ENCODE results near the gene XCL2. TPM values are rescaled to one million over a fixed set of nuclear protein-coding genes. Genes with fewer than 3 reads are reported as not detected.
A peak's percentile ranks its signal among the peaks of the same experiment; 100 is the strongest.

The XCL2 gene
- total and polyA plus RNA-seq, 2 of the 8 experiments (the other 6 are each of a cell fraction or from before 2014, with no cell fraction given), result not detected

DNA sequence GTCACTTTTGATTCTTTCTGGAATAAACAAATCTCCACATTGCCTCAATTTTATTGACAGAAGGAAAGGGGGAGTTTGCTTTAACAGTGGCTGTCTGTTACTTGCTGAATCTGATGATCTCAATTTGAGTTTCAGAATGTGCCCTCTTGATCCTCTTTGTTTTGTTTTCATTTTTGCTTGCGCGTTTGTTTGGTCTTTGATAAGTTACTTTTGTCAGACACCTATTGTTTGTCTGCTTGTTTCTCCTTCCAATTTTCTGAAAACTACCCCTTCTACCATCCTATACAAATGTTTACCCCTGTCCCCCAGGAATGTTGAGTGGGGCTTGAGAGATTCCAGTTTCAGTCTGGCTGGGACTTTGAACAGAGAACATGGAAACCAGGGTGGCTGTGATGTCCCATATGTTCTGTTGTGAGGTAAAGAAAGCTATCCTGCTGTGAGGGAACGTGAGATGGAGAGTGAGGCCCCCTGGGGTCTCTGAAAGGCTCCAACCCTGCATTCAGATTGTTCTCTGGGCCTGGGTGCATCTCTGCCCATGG lies 11.8 kb upstream of the XCL2 start:
- Histone ChIP-seq H2AK5ac (ENCODE audit: low read depth, low read length) (no peak overlapping the region), H3K27ac (ENCODE audit: low read depth, low read length) (no peak overlapping the region), H3K9me3 (ENCODE audit: insufficient read depth in 2 of 2, low read depth in 1 of 2, low read length in 1 of 2) (no peaks in the 10 kb centered on the region), H3K4me3 (ENCODE audit: extremely low read depth in 1 of 4, insufficient read depth in 2 of 4, low read depth in 3 of 4, low read length in 4 of 4) (no peak overlapping the region), H3K56ac (replicated peaks; ENCODE audit: insufficient read length, low read depth, low read length) (no peak overlapping the region), H3K4ac (replicated peaks; ENCODE audit: insufficient read length, low read depth, low read length) (no peak overlapping the region), H2BK12ac (ENCODE audit: low read depth, low read length) (no peak overlapping the region), H2BK120ac (replicated peaks; ENCODE audit: low read depth, low read length) (no peak overlapping the region), H4K91ac (replicated peaks; ENCODE audit: insufficient read length, low read length) (no peak overlapping the region), H3K4me2 (ENCODE audit: insufficient read depth in 1 of 2, low read depth in 2 of 2, low read length in 2 of 2) (no peak overlapping the region), H3K27me3 (replicated peaks in 1 of 4; ENCODE audit: control insufficient read depth in 3 of 4, extremely low read depth in 1 of 4, insufficient read depth in 3 of 4, low read length in 3 of 4) (no peaks in the 10 kb centered on the region), H2BK20ac (ENCODE audit: low read length) (no peak overlapping the region), H2BK15ac (ENCODE audit: low read length) (no peak overlapping the region), H2AFZ (ENCODE audit: low read length) (no peak overlapping the region; the same call in 1 of the 2 replicates), H3K23me2 (ENCODE audit: low read depth, low read length) (no peaks in the 10 kb centered on the region), H3K79me1 (ENCODE audit: low read depth, low read length) (no peaks in the 10 kb centered on the region), H4K20me1 (replicated peaks in 1 of 2; ENCODE audit: control insufficient read depth in 1 of 2, insufficient read depth in 2 of 2, low read length in 2 of 2) (no peaks in the 10 kb centered on the region), H2BK5ac (ENCODE audit: low read depth, low read length) (no peak overlapping the region), H3K23ac (ENCODE audit: insufficient read length) (no peak overlapping the region), H3K18ac (ENCODE audit: extremely low read depth, low read length) (no peak overlapping the region), H3K9ac (replicated peaks in 1 of 4; ENCODE audit: extremely low read depth in 1 of 4, low read depth in 3 of 4, low read length in 3 of 4) (no peak overlapping the region), H3K4me1 (replicated peaks in 1 of 4; ENCODE audit: control insufficient read depth in 3 of 4, insufficient read depth in 4 of 4, low read length in 3 of 4) (no peaks in the 10 kb centered on the region; a peak in 1 of 7 replicates), H4K8ac (ENCODE audit: extremely low read depth, insufficient read depth, low read length) (no peak overlapping the region), H3K36me3 (ENCODE audit: control insufficient read depth in 2 of 4, insufficient read depth in 4 of 4, low read length in 3 of 4) (no peaks in the 10 kb centered on the region), H3K14ac (ENCODE audit: insufficient read length) (no peak overlapping the region), H4K5ac (ENCODE audit: insufficient read length, low read depth, low read length) (no peak overlapping the region), H3K79me2 (ENCODE audit: control insufficient read depth in 1 of 2, insufficient read depth in 2 of 2, low read length in 2 of 2) (no peaks in the 10 kb centered on the region)
- CTCF ChIA-PET (ENCODE audit: partially characterized antibody), result no interaction called here
- FAIRE-seq (no peak), DNase-seq (ENCODE audit: low read depth in 1 of 2, low spot score in 2 of 2) (no peak)
- POLR2A ChIA-PET (ENCODE audit: partially characterized antibody), result no interaction called here
- 78% methylated on average over 3 of the region's 3 CpGs; no CpG with 5 or more reads in 1 of the 2 experiments for WGBS, 2 experiments (ENCODE audit: extremely low coverage in 1 of 2, insufficient coverage in 1 of 2, insufficient read length in 1 of 2, insufficient replicate concordance in 2 of 2, low coverage in 1 of 2, low lambda C conversion rate in 2 of 2, missing lambda C conversion rate in 1 of 2)
- TF ChIP-seq TEAD4 (IDR thresholded peaks at IDR 0.05; ENCODE audit: low read depth, low read length) (peak; percentile 17; the same call in 1 of the 2 replicates), POU5F1 (IDR thresholded peaks at IDR 0.05; ENCODE audit: low read depth, low read length) (no peak)
